GM23338 (cell line): ENCODE measurements around the gene SEMA5A. TPM values are rescaled to one million over a fixed set of nuclear protein-coding genes. Genes with fewer than 3 reads are reported as not detected.

ENCODE experiments used
- ATAC-seq: fragments of 200-7000 bp; cut with Tn5 transposase; 3 replicates; pipeline ENCODE4 v1.9.1; 2020
- DNase-seq: peaks from one replicate; pipeline ENCODE4 v3.0.0-alpha.2; 2015; ENCODE audit warnings: low spot score
- H2AFZ ChIP-seq: fragments of 200-600 bp; sonication (generic); 2 replicates; pipeline ENCODE4 v1.8.0; 2016; ENCODE audit warnings: antibody characterized with exemption, mild to moderate bottlenecking, moderate library complexity
- H3F3A ChIP-seq: fragments of 200-600 bp; sonication (generic); replicated peaks from 2 replicates; pipeline ENCODE4 v1.8.0; 2017; ENCODE audit warnings: antibody characterized with exemption, mixed run types, low read depth
- H3K27ac ChIP-seq: fragments of 200-600 bp; sonication (generic); 2 replicates; pipeline ENCODE4 v1.6.1; 2016; ENCODE audit warnings: low read depth
- H3K27me3 ChIP-seq: fragments of 200-600 bp; sonication (generic); 2 replicates; pipeline ENCODE4 v1.8.0; 2016; ENCODE audit warnings: mild to moderate bottlenecking, mixed run types, moderate library complexity; ENCODE audit not compliant: insufficient read depth
- H3K36me3 ChIP-seq: fragments of 200-600 bp; sonication (generic); 2 replicates; pipeline ENCODE4 v1.8.0; 2016; ENCODE audit warnings: mild to moderate bottlenecking; ENCODE audit not compliant: insufficient read depth
- H3K4me1 ChIP-seq: fragments of 200-600 bp; sonication (generic); 2 replicates; pipeline ENCODE4 v1.8.0; 2016; ENCODE audit warnings: mild to moderate bottlenecking, moderate library complexity; ENCODE audit not compliant: insufficient read depth
- H3K4me2 ChIP-seq: fragments of 200-600 bp; sonication (generic); 2 replicates; pipeline ENCODE4 v1.7.1; 2017; ENCODE audit warnings: mixed run types
- H3K4me3 ChIP-seq: fragments of 200-600 bp; sonication (generic); 2 replicates; pipeline ENCODE4 v1.6.1; 2016; ENCODE audit warnings: mixed run types
- H3K79me2 ChIP-seq: fragments of 200-600 bp; sonication (generic); replicated peaks from 2 replicates; pipeline ENCODE4 v1.8.0; 2017; ENCODE audit warnings: mild to moderate bottlenecking; ENCODE audit not compliant: insufficient read depth
- H3K9me2 ChIP-seq: fragments of 200-600 bp; sonication (generic); 2 replicates; pipeline ENCODE4 v1.8.0; 2017; ENCODE audit not compliant: insufficient read depth
- H4K20me1 ChIP-seq: fragments of 200-600 bp; sonication (generic); replicated peaks from 2 replicates; pipeline ENCODE4 v1.8.0; 2017; ENCODE audit warnings: mild to moderate bottlenecking; ENCODE audit not compliant: insufficient read depth
- H3K27ac Mint-ChIP-seq: 2 replicates; pipeline ENCODE4 v1.8.0; 2020; ENCODE audit warnings: inconsistent platforms, mild to moderate bottlenecking, moderate library complexity, mixed read lengths
- H3K27me3 Mint-ChIP-seq: 3 replicates; pipeline ENCODE4 v1.8.0; 2022; ENCODE audit warnings: low read depth, mild to moderate bottlenecking, moderate library complexity, mixed read lengths, inconsistent platforms; ENCODE audit not compliant: insufficient read depth, poor library complexity
- H3K36me3 Mint-ChIP-seq: 3 replicates; pipeline ENCODE4 v1.8.0; 2021; ENCODE audit warnings: low read depth, mild to moderate bottlenecking, inconsistent platforms, moderate library complexity, mixed read lengths
- H3K4me1 Mint-ChIP-seq: 3 replicates; pipeline ENCODE4 v1.8.0; 2020; ENCODE audit warnings: mild to moderate bottlenecking, inconsistent platforms, mixed read lengths
- H3K4me3 Mint-ChIP-seq: 3 replicates; pipeline ENCODE4 v1.8.0; 2021; ENCODE audit warnings: moderate library complexity, mild to moderate bottlenecking, inconsistent platforms, mixed read lengths
- H3K9me3 Mint-ChIP-seq: 3 replicates; pipeline ENCODE4 v1.8.0; 2020; ENCODE audit warnings: moderate library complexity, mild to moderate bottlenecking, inconsistent platforms, mixed read lengths
- ETS1 ChIP-seq: IDR thresholded peaks from 2 replicates; pipeline ENCODE4 v1.6.1; 2016; ENCODE audit warnings: antibody characterized with exemption
- EZH2 ChIP-seq: fragments of 200-600 bp; sonication (generic); IDR thresholded peaks from one replicate; pipeline ENCODE4 v1.8.0; 2017; ENCODE audit warnings: antibody characterized with exemption, mild to moderate bottlenecking, low read depth; ENCODE audit not compliant: unreplicated experiment
- JUNB ChIP-seq: IDR thresholded peaks from one replicate; pipeline ENCODE4 v1.6.1; 2016; ENCODE audit warnings: antibody characterized with exemption; ENCODE audit not compliant: unreplicated experiment
- NANOG ChIP-seq: IDR thresholded peaks from 2 replicates; pipeline ENCODE4 v1.6.1; 2016; ENCODE audit warnings: antibody characterized with exemption, borderline replicate concordance
- POLR2AphosphoS5 ChIP-seq: IDR thresholded peaks from 2 replicates; pipeline ENCODE4 v1.6.1; 2016; ENCODE audit warnings: antibody characterized with exemption, low read depth
- REST ChIP-seq: IDR thresholded peaks from one replicate; pipeline ENCODE4 v1.6.1; 2018; ENCODE audit warnings: antibody characterized with exemption; ENCODE audit not compliant: unreplicated experiment
- STAT1 ChIP-seq: IDR thresholded peaks from one replicate; pipeline ENCODE4 v1.6.1; 2016; ENCODE audit warnings: antibody characterized with exemption; ENCODE audit not compliant: unreplicated experiment
- ZNF462 ChIP-seq: fragments of 250-450 bp; sonication (Bioruptor Pico); IDR thresholded peaks from 2 replicates; pipeline ENCODE4 v1.5.0; 2020; ENCODE audit warnings: mild to moderate bottlenecking, moderate library complexity
- polyA plus RNA-seq: library from polyadenylated mRNA; unstranded; fragments of >200 nt; fragmentation: Nextera tagmentation; extraction: Ambion mirVana; gene quantifications from 2 replicates; pipeline ENCODE4 v1.2.1, GENCODE V29; 2016
- total RNA-seq: library from RNA; depleted of rRNA; stranded (reverse); fragments of >200 nt; shearing (Covaris generic); gene quantifications from 2 replicates; pipeline ENCODE4 v1.2.3, GENCODE V29; 2014

The SEMA5A gene
- total and polyA plus RNA-seq, 2 experiments from 2014 or later, result 2.1 to 8.1 TPM

GRCh38 chr5:9533096-9533495 lies 12.8 kb downstream of the SEMA5A start (continued):
- no peak for TF ChIP-seq ZNF462 (CRISPR knock-in tag)

- Histone ChIP-seq H4K20me1 (0 out of 2 replicates have a peak, but pooled peaks cover 7% of the 10 kb centered on the region), H3K4me2 (no peak overlapping the region), H2AFZ (no peak overlapping the region), H3K4me3 (no peak overlapping the region), H3K27ac (no peak overlapping the region), H3K36me3 (no peaks in the 10 kb centered on the region), H3K4me1 (peaks cover 10% of the 10 kb centered on the region), H3F3A (no peaks in the 10 kb centered on the region), H3K9me2 (peaks cover 5% of the 10 kb centered on the region; the same call in 1 of the 2 replicates), H3K27me3 (no peaks in the 10 kb centered on the region), H3K79me2 (no peaks in the 10 kb centered on the region)
- no peak for ATAC-seq
- DNase-seq, result no peak
- Mint-ChIP-seq H3K4me3 (no peak overlapping the region), H3K27ac (no peak overlapping the region), H3K27me3 (no peaks in the 10 kb centered on the region), H3K4me1 (peaks cover 18% of the 10 kb centered on the region), H3K36me3 (no peaks in the 10 kb centered on the region), H3K9me3 (no peaks in the 10 kb centered on the region)
- TF ChIP-seq REST, result no peak
- TF ChIP-seq STAT1, result no peak
- no peak for TF ChIP-seq ETS1
- no peak for TF ChIP-seq POLR2AphosphoS5
- no peak for TF ChIP-seq JUNB
- TF ChIP-seq EZH2, result no peak
- no peak for TF ChIP-seq NANOG
Observed at GRCh38 chr5:9529513-9529912, 16.4 kb downstream of the SEMA5A start.
